Measurements from ENCODE around the gene MAU2. TPM values are rescaled to one million over a fixed set of nuclear protein-coding genes. Genes with fewer than 3 reads are reported as not detected.

MAU2 gene
- total and polyA plus RNA-seq, 2 of the 13 experiments (the other 11 are each of a cell fraction or from before 2014, with no cell fraction given), result 16.8 to 33.8 TPM

DNA sequence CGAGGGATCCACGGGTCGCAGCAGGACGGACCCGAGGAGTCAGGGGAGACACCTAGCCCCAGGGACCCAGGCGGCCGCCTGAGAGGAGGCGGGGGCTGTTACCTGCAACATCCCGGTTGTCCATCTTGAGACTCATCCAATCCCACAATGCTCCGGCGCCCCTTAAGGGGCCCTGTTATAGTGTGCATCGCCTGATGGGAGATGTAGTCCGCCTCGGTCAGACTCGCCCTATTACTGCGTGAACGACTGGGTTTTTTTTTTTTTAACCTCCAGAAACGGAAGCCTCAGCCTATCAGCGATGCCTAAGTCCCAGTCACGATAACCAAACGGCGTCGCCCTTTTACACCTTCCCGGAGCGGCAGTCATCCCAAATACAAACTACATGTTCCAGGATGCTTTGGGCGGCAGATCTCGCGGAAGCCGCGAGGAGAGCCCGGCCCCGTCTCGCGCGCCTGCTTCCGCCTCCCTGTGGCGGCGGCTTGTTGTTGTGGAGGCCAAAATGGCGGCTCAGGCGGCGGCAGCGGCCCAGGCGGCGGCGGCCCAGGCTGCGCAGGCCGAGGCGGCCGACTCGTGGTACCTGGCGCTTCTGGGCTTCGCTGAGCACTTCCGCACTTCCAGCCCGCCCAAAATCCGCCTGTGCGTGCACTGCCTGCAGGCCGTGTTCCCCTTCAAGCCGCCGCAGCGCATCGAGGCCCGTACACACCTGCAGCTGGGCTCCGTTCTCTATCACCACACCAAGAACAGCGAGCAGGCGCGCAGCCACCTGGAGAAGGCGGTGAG, at the start of gene MAU2, which contains the start of gene SUGP1 (continued):
- TF ChIP-seq, protein P1, sequence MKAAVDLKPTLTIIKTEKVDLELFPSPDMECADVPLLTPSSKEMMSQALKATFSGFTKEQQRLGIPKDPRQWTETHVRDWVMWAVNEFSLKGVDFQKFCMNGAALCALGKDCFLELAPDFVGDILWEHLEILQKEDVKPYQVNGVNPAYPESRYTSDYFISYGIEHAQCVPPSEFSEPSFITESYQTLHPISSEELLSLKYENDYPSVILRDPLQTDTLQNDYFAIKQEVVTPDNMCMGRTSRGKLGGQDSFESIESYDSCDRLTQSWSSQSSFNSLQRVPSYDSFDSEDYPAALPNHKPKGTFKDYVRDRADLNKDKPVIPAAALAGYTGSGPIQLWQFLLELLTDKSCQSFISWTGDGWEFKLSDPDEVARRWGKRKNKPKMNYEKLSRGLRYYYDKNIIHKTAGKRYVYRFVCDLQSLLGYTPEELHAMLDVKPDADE (CRISPR knock-in tag; IDR thresholded peaks at IDR 0.05), result 0 out of 2 replicates have a peak, but pooled peaks have one; percentile 17
- TF ChIP-seq MTF2 (CRISPR knock-in tag; IDR thresholded peaks at IDR 0.05; ENCODE audit: borderline replicate concordance) (no peak), KLF11 (CRISPR knock-in tag; IDR thresholded peaks at IDR 0.05) (no peak), ZNF619 (CRISPR knock-in tag; IDR thresholded peaks at IDR 0.05) (no peak), FOXK1 (CRISPR knock-in tag; IDR thresholded peaks at IDR 0.05; ENCODE audit: borderline replicate concordance, low read depth) (peak; percentile 95), ZNF777 (CRISPR knock-in tag; IDR thresholded peaks at IDR 0.05) (no peak), ZNF564 (CRISPR knock-in tag; IDR thresholded peaks at IDR 0.05) (0 out of 2 replicates have a peak, but pooled peaks have one; percentile 80), GTF2F1 (IDR thresholded peaks at IDR 0.05; ENCODE audit: low read length) (no peak), CBX5 (CRISPR knock-in tag; IDR thresholded peaks at IDR 0.05; ENCODE audit: borderline replicate concordance) (peak; percentile 19), ZSCAN31 (CRISPR knock-in tag; IDR thresholded peaks at IDR 0.05; ENCODE audit: low read depth) (peak; percentile 65; the same call in 1 of the 2 replicates), SIN3A (IDR thresholded peaks at IDR 0.05; ENCODE audit: borderline replicate concordance, low read depth, low read length) (peak; percentile 80; the same call in 1 of the 2 replicates), NFYC (CRISPR knock-in tag; IDR thresholded peaks at IDR 0.05) (peak; percentile 66), GLI4 (CRISPR knock-in tag; IDR thresholded peaks at IDR 0.05; ENCODE audit: borderline replicate concordance) (0 out of 2 replicates have a peak, but pooled peaks have one; percentile 37), EP300 (IDR thresholded peaks at IDR 0.05; ENCODE audit: low read depth in 2 of 2, low read length in 2 of 2) (no peak), EP300 (CRISPR knock-in tag; IDR thresholded peaks at IDR 0.05; ENCODE audit: borderline replicate concordance) (peak; percentile 20; the same call in 1 of the 2 replicates), ZNF235 (CRISPR knock-in tag; IDR thresholded peaks at IDR 0.05; ENCODE audit: borderline replicate concordance) (no peak), NFE2 (CRISPR knock-in tag; IDR thresholded peaks at IDR 0.05) (no peak), ZNF331 (CRISPR knock-in tag; IDR thresholded peaks at IDR 0.05) (no peak), IKZF4 (CRISPR knock-in tag; IDR thresholded peaks at IDR 0.05; ENCODE audit: borderline replicate concordance, low read depth, not compliant biosample characterization) (peak; percentile 22), AKAP8 (CRISPR knock-in tag; IDR thresholded peaks at IDR 0.05) (0 out of 2 replicates have a peak, but pooled peaks have one; percentile 50)
- TF ChIP-seq, protein P2, sequence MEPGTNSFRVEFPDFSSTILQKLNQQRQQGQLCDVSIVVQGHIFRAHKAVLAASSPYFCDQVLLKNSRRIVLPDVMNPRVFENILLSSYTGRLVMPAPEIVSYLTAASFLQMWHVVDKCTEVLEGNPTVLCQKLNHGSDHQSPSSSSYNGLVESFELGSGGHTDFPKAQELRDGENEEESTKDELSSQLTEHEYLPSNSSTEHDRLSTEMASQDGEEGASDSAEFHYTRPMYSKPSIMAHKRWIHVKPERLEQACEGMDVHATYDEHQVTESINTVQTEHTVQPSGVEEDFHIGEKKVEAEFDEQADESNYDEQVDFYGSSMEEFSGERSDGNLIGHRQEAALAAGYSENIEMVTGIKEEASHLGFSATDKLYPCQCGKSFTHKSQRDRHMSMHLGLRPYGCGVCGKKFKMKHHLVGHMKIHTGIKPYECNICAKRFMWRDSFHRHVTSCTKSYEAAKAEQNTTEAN (CRISPR knock-in tag; conservative IDR thresholded peaks at IDR 0.05), result 0 out of 2 replicates have a peak, but pooled peaks have one; percentile 8
- TF ChIP-seq, protein P3, sequence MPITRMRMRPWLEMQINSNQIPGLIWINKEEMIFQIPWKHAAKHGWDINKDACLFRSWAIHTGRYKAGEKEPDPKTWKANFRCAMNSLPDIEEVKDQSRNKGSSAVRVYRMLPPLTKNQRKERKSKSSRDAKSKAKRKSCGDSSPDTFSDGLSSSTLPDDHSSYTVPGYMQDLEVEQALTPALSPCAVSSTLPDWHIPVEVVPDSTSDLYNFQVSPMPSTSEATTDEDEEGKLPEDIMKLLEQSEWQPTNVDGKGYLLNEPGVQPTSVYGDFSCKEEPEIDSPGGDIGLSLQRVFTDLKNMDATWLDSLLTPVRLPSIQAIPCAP (CRISPR knock-in tag; IDR thresholded peaks at IDR 0.05; ENCODE audit: low read depth), result no peak
- TF ChIP-seq, protein P4, sequence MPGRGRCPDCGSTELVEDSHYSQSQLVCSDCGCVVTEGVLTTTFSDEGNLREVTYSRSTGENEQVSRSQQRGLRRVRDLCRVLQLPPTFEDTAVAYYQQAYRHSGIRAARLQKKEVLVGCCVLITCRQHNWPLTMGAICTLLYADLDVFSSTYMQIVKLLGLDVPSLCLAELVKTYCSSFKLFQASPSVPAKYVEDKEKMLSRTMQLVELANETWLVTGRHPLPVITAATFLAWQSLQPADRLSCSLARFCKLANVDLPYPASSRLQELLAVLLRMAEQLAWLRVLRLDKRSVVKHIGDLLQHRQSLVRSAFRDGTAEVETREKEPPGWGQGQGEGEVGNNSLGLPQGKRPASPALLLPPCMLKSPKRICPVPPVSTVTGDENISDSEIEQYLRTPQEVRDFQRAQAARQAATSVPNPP (CRISPR knock-in tag; IDR thresholded peaks at IDR 0.05), result no peak
- TF ChIP-seq, protein P5, sequence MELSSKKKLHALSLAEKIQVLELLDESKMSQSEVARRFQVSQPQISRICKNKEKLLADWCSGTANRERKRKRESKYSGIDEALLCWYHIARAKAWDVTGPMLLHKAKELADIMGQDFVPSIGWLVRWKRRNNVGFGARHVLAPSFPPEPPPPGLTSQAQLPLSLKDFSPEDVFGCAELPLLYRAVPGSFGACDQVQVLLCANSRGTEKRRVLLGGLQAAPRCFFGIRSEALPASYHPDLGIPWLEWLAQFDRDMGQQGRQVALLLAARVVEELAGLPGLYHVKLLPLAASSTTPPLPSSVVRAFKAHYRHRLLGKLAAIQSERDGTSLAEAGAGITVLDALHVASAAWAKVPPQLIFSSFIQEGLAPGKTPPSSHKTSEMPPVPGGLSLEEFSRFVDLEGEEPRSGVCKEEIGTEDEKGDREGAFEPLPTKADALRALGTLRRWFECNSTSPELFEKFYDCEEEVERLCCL (CRISPR knock-in tag; IDR thresholded peaks at IDR 0.05; ENCODE audit: borderline replicate concordance), result peak; percentile 57; the same call in 1 of the 2 replicates

All from HepG2 (cell line).